D721Med (cell line): Measurements from ENCODE around the gene KRTAP20-1.

ENCODE experiments used
- DNase-seq: peaks from one replicate; pipeline ENCODE4 v3.0.0; 2011; ENCODE audit warnings: low spot score; ENCODE audit not compliant: insufficient read length
- FAIRE-seq: peaks from 2 replicates; lab custom pipeline; 2011; peaks lifted over from hg19 to GRCh38; lab: Jason Lieb, UNC
- CTCF ChIP-seq: IDR thresholded peaks from 2 replicates; pipeline ENCODE4 v1.5.1; 2012; ENCODE audit warnings: mild to moderate bottlenecking, control low read depth; ENCODE audit not compliant: insufficient read depth; ENCODE audit errors: missing control alignments

The KRTAP20-1 gene

GRCh38 chr21:30616125-30616524, at the start of gene KRTAP20-1:
Gene KRTAP20-1, plus strand, starts transcription at chr21:30616425. Its CDS starts 30 bp downstream, at chr21:30616455.
- no peak for TF ChIP-seq CTCF
- FAIRE-seq, result no peak
- no peak for DNase-seq

DNA sequence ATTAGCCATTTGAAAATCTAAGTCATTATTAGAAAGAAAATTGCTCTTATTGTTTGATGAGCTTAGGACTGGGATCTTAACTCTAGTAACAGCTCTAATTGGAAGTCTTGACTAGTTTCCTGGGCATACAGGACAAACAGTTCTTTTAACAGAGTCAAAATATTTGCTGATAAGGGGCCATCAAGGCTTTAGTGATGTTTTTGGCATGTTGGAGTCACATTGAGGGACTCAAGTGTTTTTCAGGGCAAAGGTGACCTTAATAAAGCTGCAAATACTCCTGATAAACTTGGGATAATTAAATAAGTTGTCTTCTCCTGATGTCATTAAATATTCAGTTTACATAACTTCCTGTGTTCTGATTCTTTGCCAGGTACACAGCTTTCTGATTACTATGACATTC, 48.6 kb upstream of the KRTAP20-1 start:
- DNase-seq (no peak), FAIRE-seq (no peak)
- no peak for TF ChIP-seq CTCF

DNA sequence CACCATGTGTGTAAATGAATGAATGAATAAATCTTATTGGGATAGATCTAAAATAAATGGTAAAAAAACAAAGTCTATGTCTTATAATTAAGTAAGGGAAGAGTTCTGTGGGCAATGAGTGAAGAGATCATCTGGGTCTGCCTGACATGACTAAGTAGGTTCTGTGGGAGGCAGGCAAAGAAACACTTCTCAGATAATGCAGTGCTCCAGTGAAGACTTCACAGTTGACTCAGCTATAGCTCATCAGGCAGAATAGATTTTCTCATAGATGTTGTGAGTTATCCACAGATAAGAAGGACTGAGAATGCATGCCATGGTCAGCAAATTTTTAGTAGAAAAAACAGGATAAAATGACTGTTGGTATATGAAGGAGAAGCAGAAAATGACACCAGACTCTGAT, 38.5 kb upstream of the KRTAP20-1 start:
- no peak for DNase-seq
- no peak for FAIRE-seq
- no peak for TF ChIP-seq CTCF

- FAIRE-seq, result no peak
- DNase-seq, result no peak
- no peak for TF ChIP-seq CTCF
Observed at GRCh38 chr21:30579346-30579745, 36.9 kb upstream of the KRTAP20-1 start.

- DNase-seq (no peak), FAIRE-seq (no peak)
- TF ChIP-seq CTCF, result no peak
Observed at GRCh38 chr21:30580132-30580531, 36.1 kb upstream of the KRTAP20-1 start.

GRCh38 chr21:30582870-30583269, 33.4 kb upstream of the KRTAP20-1 start:
- FAIRE-seq, result no peak
- TF ChIP-seq CTCF, result no peak

DNA sequence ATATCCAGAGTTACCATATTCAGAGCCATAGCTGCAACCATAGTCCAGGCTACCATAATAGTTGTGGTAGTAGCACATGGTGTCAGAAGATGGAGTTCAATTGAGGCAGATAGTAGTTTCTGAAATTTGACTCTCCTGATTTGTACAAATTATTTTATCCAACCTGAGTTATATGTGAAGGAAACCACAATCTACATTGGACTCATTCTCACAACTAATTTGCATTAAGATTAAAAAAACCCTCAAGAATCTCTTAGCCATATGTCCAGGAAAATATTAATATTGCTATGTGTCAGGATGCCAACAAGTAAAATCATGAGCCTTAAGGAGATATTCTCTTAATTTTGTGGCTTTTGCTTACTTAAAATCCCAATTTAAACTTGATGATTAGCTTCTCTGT, 25.9 kb upstream of the KRTAP20-1 start, which contains the start of gene KRTAP22-2:
KRTAP22-2 (minus strand) TSS at position 101 of the 400 bp plus-strand sequence.
- no peak for TF ChIP-seq CTCF
- no peak for FAIRE-seq

More at GRCh38 chr21:30582870-30583269, 33.4 kb upstream of the KRTAP20-1 start:
- DNase-seq, result no peak

More for the DNA sequence above, 25.9 kb upstream of the KRTAP20-1 start, which contains the start of gene KRTAP22-2:
- no peak for DNase-seq
